DND-41 (cell line): ENCODE results near the gene SNX20.

ENCODE experiments used
- ATAC-seq: fragments of 200-7000 bp; cut with Tn5 transposase; 3 replicates; pipeline ENCODE4 v1.9.1; 2021; ENCODE audit warnings: low read depth; ENCODE audit not compliant: insufficient read depth
- DNase-seq: peaks from one replicate; pipeline ENCODE4 v3.0.0-alpha.2; 2020
- H2AFZ ChIP-seq: 2 replicates; pipeline ENCODE4 v1.6.0; 2012; ENCODE audit warnings: low read depth, low read length
- H3K27ac ChIP-seq: 2 replicates; pipeline ENCODE4 v1.5.1; 2012; ENCODE audit warnings: low read length, inconsistent platforms
- H3K27me3 ChIP-seq: fragments of 200-600 bp; sonication (generic); 2 replicates; pipeline ENCODE4 v1.6.0; 2012; ENCODE audit warnings: low read length, mild to moderate bottlenecking, inconsistent platforms; ENCODE audit not compliant: insufficient read depth, poor library complexity
- H3K36me3 ChIP-seq: 2 replicates; pipeline ENCODE4 v1.5.1; 2012; ENCODE audit warnings: low read length, inconsistent platforms; ENCODE audit not compliant: insufficient read depth
- H3K4me1 ChIP-seq: 2 replicates; pipeline ENCODE4 v1.5.1; 2012; ENCODE audit warnings: mild to moderate bottlenecking, low read length; ENCODE audit not compliant: insufficient read depth
- H3K4me2 ChIP-seq: 2 replicates; pipeline ENCODE4 v1.6.0; 2012; ENCODE audit warnings: mild to moderate bottlenecking, moderate library complexity, low read length, inconsistent platforms; ENCODE audit not compliant: insufficient read depth
- H3K4me3 ChIP-seq, 2 experiments: fragments of 200-600 bp in 1 of 2; shearing (Covaris generic) in 1 of 2; 2 replicates each; pipeline ENCODE4 v1.5.1; 2012 to 2016; ENCODE audit warnings: inconsistent platforms in 2 of 2, low read length in 2 of 2, mild to moderate bottlenecking in 2 of 2, low read depth in 1 of 2, moderate library complexity in 1 of 2
- H3K79me2 ChIP-seq: 2 replicates; pipeline ENCODE4 v1.6.0; 2012; ENCODE audit warnings: low read length, inconsistent platforms; ENCODE audit not compliant: insufficient read depth
- H3K9ac ChIP-seq: 2 replicates; pipeline ENCODE4 v1.6.0; 2012; ENCODE audit warnings: low read depth, mild to moderate bottlenecking, inconsistent platforms, low read length, moderate library complexity
- H3K9me3 ChIP-seq: 2 replicates; pipeline ENCODE4 v1.5.1; 2012; ENCODE audit warnings: low read length, moderate library complexity, mild to moderate bottlenecking, inconsistent platforms; ENCODE audit not compliant: insufficient read depth, severe bottlenecking
- H4K20me1 ChIP-seq: 2 replicates; pipeline ENCODE4 v1.6.0; 2012; ENCODE audit warnings: low read length; ENCODE audit not compliant: insufficient read depth
- CTCF ChIP-seq: IDR thresholded peaks from 2 replicates; pipeline ENCODE4 v1.5.1; 2012; ENCODE audit warnings: borderline replicate concordance, low read length, moderate library complexity, mild to moderate bottlenecking; ENCODE audit not compliant: poor library complexity, severe bottlenecking; ENCODE audit errors: extremely low read depth
- EZH2 ChIP-seq: IDR thresholded peaks from 3 replicates; pipeline ENCODE4 v1.6.1; 2012; ENCODE audit warnings: borderline replicate concordance, low read depth, mild to moderate bottlenecking, moderate library complexity, low read length, inconsistent platforms; ENCODE audit not compliant: severe bottlenecking

SNX20 gene

GRCh38 chr16:50640391-50640790 is 40.7 kb downstream of the SNX20 start:
- H3K9me3 ChIP-seq: no peaks in the 10 kb centered on the region
- no peak overlapping the region for H3K4me3 ChIP-seq
- H3K36me3 ChIP-seq: no peaks in the 10 kb centered on the region
- H4K20me1 ChIP-seq: peaks cover 4% of the 10 kb centered on the region; the same call in 1 of the 2 replicates
- no peak for TF ChIP-seq EZH2
- TF ChIP-seq CTCF: no peak
- DNase-seq (no peak), ATAC-seq (no peak)
- H3K9ac ChIP-seq: no peak overlapping the region
- peaks cover 44% of the 10 kb centered on the region for H3K27me3 ChIP-seq
- H3K79me2 ChIP-seq: no peaks in the 10 kb centered on the region
- H3K27ac ChIP-seq: no peak overlapping the region
- no peaks in the 10 kb centered on the region for H3K4me1 ChIP-seq
- H3K4me2 ChIP-seq: no peak overlapping the region
- H2AFZ ChIP-seq: no peak overlapping the region

- H3K9ac ChIP-seq: no peak overlapping the region
- H3K4me3 ChIP-seq: no peak overlapping the region
- H4K20me1 ChIP-seq: peaks cover 4% of the 10 kb centered on the region; the same call in 1 of the 2 replicates
- no peaks in the 10 kb centered on the region for H3K4me1 ChIP-seq
- no peak overlapping the region for H3K27ac ChIP-seq
- H3K9me3 ChIP-seq: no peaks in the 10 kb centered on the region
- no peak overlapping the region for H2AFZ ChIP-seq
- no peaks in the 10 kb centered on the region for H3K79me2 ChIP-seq
- no peak for TF ChIP-seq EZH2
- no peak for TF ChIP-seq CTCF
- peaks cover 44% of the 10 kb centered on the region for H3K27me3 ChIP-seq
- DNase-seq (no peak), ATAC-seq (no peak)
- H3K36me3 ChIP-seq: no peaks in the 10 kb centered on the region
- H3K4me2 ChIP-seq: no peak overlapping the region
Observed at GRCh38 chr16:50638816-50639670, 42.1 kb downstream of the SNX20 start.

- Histone ChIP-seq H3K4me1 (no peaks in the 10 kb centered on the region), H4K20me1 (peaks cover under 1% of the 10 kb centered on the region; the same call in 1 of the 2 replicates), H3K4me2 (no peak overlapping the region), H3K9ac (no peak overlapping the region), H3K4me3 (no peak overlapping the region), H3K27ac (no peak overlapping the region), H2AFZ (no peak overlapping the region), H3K36me3 (no peaks in the 10 kb centered on the region), H3K27me3 (peaks cover 39% of the 10 kb centered on the region), H3K9me3 (no peaks in the 10 kb centered on the region), H3K79me2 (no peaks in the 10 kb centered on the region)
- ATAC-seq: no peak
- TF ChIP-seq CTCF (no peak), EZH2 (no peak)
- no peak for DNase-seq
Observed at GRCh38 chr16:50637716-50638602, 43.2 kb downstream of the SNX20 start.
